SH-SY5Y (cell line): ENCODE data around the gene SHISA7.

Experiments
- GATA2 ChIP-seq: IDR thresholded peaks from 2 replicates; pipeline ENCODE4 v1.6.1; 2011; ENCODE audit warnings: mild to moderate bottlenecking, low read depth, low read length
- GATA3 ChIP-seq: IDR thresholded peaks from 2 replicates; pipeline ENCODE4 v1.6.1; 2011; ENCODE audit warnings: low read depth, mild to moderate bottlenecking, low read length, moderate library complexity

- TF ChIP-seq GATA2 (peak; percentile 82), GATA3 (no peak)
Measured at GRCh38 chr19:55459950-55460657, 17.0 kb upstream of the SHISA7 start.
